ENCODE data around the gene MLLT11.

Gene MLLT11

DNA sequence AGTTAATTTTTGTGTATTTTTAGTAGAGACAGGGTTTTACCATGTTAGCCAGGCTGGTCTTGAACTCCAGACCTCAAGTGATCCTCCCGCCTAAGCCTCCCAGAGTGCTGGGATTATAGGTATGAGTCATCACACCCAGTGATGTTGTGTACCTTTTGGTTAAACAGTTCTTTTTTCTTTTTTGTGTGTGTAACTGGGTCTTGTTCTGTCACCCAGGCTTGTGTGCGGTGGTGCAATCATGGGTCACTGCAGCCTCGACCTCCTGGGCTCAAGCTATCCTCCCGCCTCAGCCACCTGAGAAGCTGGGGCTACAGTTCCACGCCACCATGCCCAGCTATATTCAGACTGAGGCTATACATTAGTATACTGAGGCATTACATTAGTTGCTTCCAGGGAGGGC is 48.1 kb downstream of the MLLT11 start:
- no peak overlapping the region for H3K27ac ChIP-seq

GRCh38 chr1:151113877-151114276 is 53.7 kb downstream of the MLLT11 start:
- H3K27ac ChIP-seq, result no peak overlapping the region
- DNase-seq (ENCODE audit: low read depth, low spot score), result no peak

More for the DNA sequence above, 48.1 kb downstream of the MLLT11 start:
- DNase-seq (ENCODE audit: low read depth, low spot score), result no peak

Data from epithelial cell of prostate (primary cell).